SK-N-MC (cell line): ENCODE data around the gene ALOX5.

Source experiments
- EZH2 ChIP-seq: fragments of 200-600 bp; sonication (generic); IDR thresholded peaks from one replicate; pipeline ENCODE4 v1.6.1; 2017; ENCODE audit warnings: antibody characterized with exemption
- POLR2AphosphoS5 ChIP-seq: IDR thresholded peaks from 2 replicates; pipeline ENCODE4 v1.6.1; 2012; ENCODE audit warnings: mild to moderate bottlenecking, low read depth, low read length, borderline replicate concordance

DNA sequence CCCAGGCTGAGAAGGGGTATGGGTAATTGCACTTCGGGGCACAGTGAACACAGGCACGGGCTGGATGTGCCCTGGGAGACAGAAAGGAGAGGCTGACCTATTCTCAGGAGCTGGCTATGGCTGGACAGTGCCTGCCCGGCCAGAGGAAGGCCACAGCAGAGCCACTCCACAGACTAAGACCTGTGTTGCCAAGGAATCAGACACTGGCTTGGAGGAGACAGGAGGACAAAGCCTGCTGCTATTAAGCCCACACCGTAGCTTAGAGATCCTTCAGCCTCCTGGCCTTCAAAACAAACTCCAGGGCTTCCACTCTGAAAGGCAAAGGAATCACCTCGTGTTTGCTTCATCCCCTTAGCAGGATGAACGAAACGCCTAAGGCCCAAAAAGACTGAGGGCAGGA lies 82.2 kb downstream of the ALOX5 start:
- TF ChIP-seq EZH2 = no peak
- no peak for TF ChIP-seq POLR2AphosphoS5
